ENCODE results near the gene TMC6.
"Not testable (repeated sequence)": the region's sequence is repeated elsewhere in the genome, so short reads cannot be mapped to it uniquely, and the experiment has no call there.

The TMC6 gene

GRCh38 chr17:78141437-78142118, 13.0 kb upstream of the TMC6 start:
- H3K27me3 ChIP-seq (ENCODE audit: control insufficient read depth, insufficient read depth, low read length): no peaks in the 10 kb centered on the region
- no CpG with 5 or more reads among the region's 20 CpGs for WGBS (ENCODE audit: insufficient coverage, insufficient read length)
- no peaks in the 10 kb centered on the region for H3K9me3 ChIP-seq (ENCODE audit: control insufficient read depth, insufficient read depth, low read length)
- no peak for DNase-seq (ENCODE audit: low read depth, low spot score)
- no peak overlapping the region for H3K27ac ChIP-seq (ENCODE audit: low read length)
- no peaks in the 10 kb centered on the region for H3K36me3 ChIP-seq (ENCODE audit: control insufficient read depth, insufficient read depth, low read length)
- no peak overlapping the region for H3K4me3 ChIP-seq (ENCODE audit: low read length)
- H3K4me1 ChIP-seq (ENCODE audit: control insufficient read depth, insufficient read depth, low read length): no peaks in the 10 kb centered on the region; the same call in 1 of the 2 replicates

- no peaks in the 10 kb centered on the region for H3K36me3 ChIP-seq (ENCODE audit: control insufficient read depth, insufficient read depth, low read length)
- H3K27ac ChIP-seq (ENCODE audit: low read length): no peak overlapping the region
- no peaks in the 10 kb centered on the region for H3K9me3 ChIP-seq (ENCODE audit: control insufficient read depth, insufficient read depth, low read length)
- WGBS (ENCODE audit: insufficient coverage, insufficient read length): no CpG with 5 or more reads among the region's 58 CpGs
- no peaks in the 10 kb centered on the region for H3K27me3 ChIP-seq (ENCODE audit: control insufficient read depth, insufficient read depth, low read length)
- peak overlapping the region; percentile 18; the same call in 1 of the 2 replicates for H3K4me3 ChIP-seq (ENCODE audit: low read length)
- peak; percentile 91 for DNase-seq (ENCODE audit: low read depth, low spot score)
- H3K4me1 ChIP-seq (ENCODE audit: control insufficient read depth, insufficient read depth, low read length): no peaks in the 10 kb centered on the region; the same call in 1 of the 2 replicates
Observed at GRCh38 chr17:78140169-78141051, 11.9 kb upstream of the TMC6 start.

GRCh38 chr17:78139861-78140168, 11.3 kb upstream of the TMC6 start:
- DNase-seq (ENCODE audit: low read depth, low spot score); H3K9me3 ChIP-seq (ENCODE audit: control insufficient read depth, insufficient read depth, low read length); H3K27ac ChIP-seq (ENCODE audit: low read length); H3K4me3 ChIP-seq (ENCODE audit: low read length); H3K36me3 ChIP-seq (ENCODE audit: control insufficient read depth, insufficient read depth, low read length); H3K4me1 ChIP-seq (ENCODE audit: control insufficient read depth, insufficient read depth, low read length); H3K27me3 ChIP-seq (ENCODE audit: control insufficient read depth, insufficient read depth, low read length): not testable (repeated sequence)
- no CpG with 5 or more reads among the region's 12 CpGs for WGBS (ENCODE audit: insufficient coverage, insufficient read length)

GRCh38 chr17:78138204-78139060, 9.9 kb upstream of the TMC6 start:
- Histone ChIP-seq H3K36me3 (ENCODE audit: control insufficient read depth, insufficient read depth, low read length) (no peaks in the 10 kb centered on the region), H3K4me3 (ENCODE audit: low read length) (no peak overlapping the region), H3K9me3 (ENCODE audit: control insufficient read depth, insufficient read depth, low read length) (no peaks in the 10 kb centered on the region), H3K4me1 (ENCODE audit: control insufficient read depth, insufficient read depth, low read length) (peaks cover 3% of the 10 kb centered on the region; the same call in 1 of the 2 replicates), H3K27me3 (ENCODE audit: control insufficient read depth, insufficient read depth, low read length) (no peaks in the 10 kb centered on the region), H3K27ac (ENCODE audit: low read length) (no peak overlapping the region)
- no CpG with 5 or more reads among the region's 17 CpGs for WGBS (ENCODE audit: insufficient coverage, insufficient read length)
- DNase-seq (ENCODE audit: low read depth, low spot score): no peak

- no peak for DNase-seq (ENCODE audit: low read depth, low spot score)
- Histone ChIP-seq H3K4me1 (ENCODE audit: control insufficient read depth, insufficient read depth, low read length) (peaks cover 3% of the 10 kb centered on the region; the same call in 1 of the 2 replicates), H3K27me3 (ENCODE audit: control insufficient read depth, insufficient read depth, low read length) (no peaks in the 10 kb centered on the region), H3K9me3 (ENCODE audit: control insufficient read depth, insufficient read depth, low read length) (no peaks in the 10 kb centered on the region), H3K4me3 (ENCODE audit: low read length) (no peak overlapping the region), H3K27ac (ENCODE audit: low read length) (no peak overlapping the region), H3K36me3 (ENCODE audit: control insufficient read depth, insufficient read depth, low read length) (no peaks in the 10 kb centered on the region)
- WGBS (ENCODE audit: insufficient coverage, insufficient read length): no CpG with 5 or more reads among the region's 26 CpGs
Observed at GRCh38 chr17:78137392-78138203, 9.0 kb upstream of the TMC6 start.

GRCh38 chr17:78135858-78136500, 7.4 kb upstream of the TMC6 start:
- H3K4me1 ChIP-seq (ENCODE audit: control insufficient read depth, insufficient read depth, low read length): peaks cover 3% of the 10 kb centered on the region
- no peaks in the 10 kb centered on the region for H3K36me3 ChIP-seq (ENCODE audit: control insufficient read depth, insufficient read depth, low read length)
- DNase-seq (ENCODE audit: low read depth, low spot score): no peak
- no CpG with 5 or more reads among the region's 9 CpGs for WGBS (ENCODE audit: insufficient coverage, insufficient read length)
- H3K4me3 ChIP-seq (ENCODE audit: low read length): no peak overlapping the region
- H3K27ac ChIP-seq (ENCODE audit: low read length): no peak overlapping the region
- no peaks in the 10 kb centered on the region for H3K27me3 ChIP-seq (ENCODE audit: control insufficient read depth, insufficient read depth, low read length)
- no peaks in the 10 kb centered on the region for H3K9me3 ChIP-seq (ENCODE audit: control insufficient read depth, insufficient read depth, low read length)

GRCh38 chr17:78134899-78135385, 6.4 kb upstream of the TMC6 start:
- Histone ChIP-seq H3K27me3 (ENCODE audit: control insufficient read depth, insufficient read depth, low read length) (no peaks in the 10 kb centered on the region), H3K4me3 (ENCODE audit: low read length) (no peak overlapping the region), H3K27ac (ENCODE audit: low read length) (no peak overlapping the region), H3K9me3 (ENCODE audit: control insufficient read depth, insufficient read depth, low read length) (no peaks in the 10 kb centered on the region), H3K36me3 (ENCODE audit: control insufficient read depth, insufficient read depth, low read length) (peaks cover 3% of the 10 kb centered on the region; the same call in 1 of the 2 replicates), H3K4me1 (ENCODE audit: control insufficient read depth, insufficient read depth, low read length) (peaks cover 8% of the 10 kb centered on the region)
- no CpG with 5 or more reads among the region's 9 CpGs for WGBS (ENCODE audit: insufficient coverage, insufficient read length)
- DNase-seq (ENCODE audit: low read depth, low spot score): no peak

GRCh38 chr17:78133971-78134898, 5.7 kb upstream of the TMC6 start:
- DNase-seq (ENCODE audit: low read depth, low spot score): peak; percentile 70

More at GRCh38 chr17:78133971-78134898, 5.7 kb upstream of the TMC6 start:
- peaks cover 3% of the 10 kb centered on the region; the same call in 1 of the 2 replicates for H3K36me3 ChIP-seq (ENCODE audit: control insufficient read depth, insufficient read depth, low read length)
- H3K27me3 ChIP-seq (ENCODE audit: control insufficient read depth, insufficient read depth, low read length): no peaks in the 10 kb centered on the region
- no peak overlapping the region for H3K27ac ChIP-seq (ENCODE audit: low read length)
- H3K4me3 ChIP-seq (ENCODE audit: low read length): no peak overlapping the region
- peaks cover 9% of the 10 kb centered on the region for H3K4me1 ChIP-seq (ENCODE audit: control insufficient read depth, insufficient read depth, low read length)
- H3K9me3 ChIP-seq (ENCODE audit: control insufficient read depth, insufficient read depth, low read length): no peaks in the 10 kb centered on the region
- no CpG with 5 or more reads among the region's 39 CpGs for whole genome bisulfite sequencing (ENCODE audit: insufficient coverage, insufficient read length)
